Mammary epithelial cell (primary cell): ENCODE measurements around the gene AQP7.
"Not testable (repeated sequence)": the region's sequence is repeated elsewhere in the genome, so short reads cannot be mapped to it uniquely, and the experiment has no call there.

Source experiments
- CTCF ChIP-seq, 2 donors: IDR thresholded peaks in 1 of 2; conservative IDR thresholded peaks in 1 of 2; 2 replicates each; pipeline ENCODE4 v1.5.1; 2011 to 2012; ENCODE audit warnings: inconsistent platforms in 2 of 2, low read length in 2 of 2, mild to moderate bottlenecking in 2 of 2, control low read depth in 1 of 2, low read depth in 1 of 2; ENCODE audit not compliant: insufficient read depth in 1 of 2; ENCODE audit errors: extremely low read depth in 1 of 2
- EZH2 ChIP-seq: IDR thresholded peaks from 2 replicates; pipeline ENCODE4 v1.6.1; 2012; ENCODE audit warnings: low read length, inconsistent platforms, borderline replicate concordance

DNA sequence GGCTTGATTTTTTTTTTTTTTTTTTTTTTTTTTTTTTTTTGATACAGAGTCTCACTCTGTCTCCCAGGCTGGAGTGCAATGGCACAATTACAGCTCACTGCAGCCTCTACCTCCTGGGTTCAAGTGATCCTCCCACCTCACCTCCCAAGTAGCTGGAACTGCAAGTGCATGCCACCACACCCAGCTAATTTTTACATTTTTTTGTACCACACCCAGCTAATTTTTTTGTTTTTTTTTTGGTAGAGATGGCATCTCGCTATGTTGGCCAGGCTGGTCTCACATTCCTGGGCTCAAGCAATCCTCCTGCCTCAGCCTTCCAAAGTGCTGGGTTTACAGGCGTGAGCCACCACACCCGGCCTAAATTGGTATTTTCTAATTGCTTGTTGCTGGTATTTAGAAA lies 43.7 kb downstream of the AQP7 start:
- not testable (repeated sequence) for TF ChIP-seq CTCF (conservative IDR thresholded peaks at IDR 0.05 in 1 of 2, IDR thresholded peaks at IDR 0.05 in 1 of 2; ENCODE audit: extremely low read depth in 1 of 2, insufficient read depth in 1 of 2, low read depth in 1 of 2, low read length in 2 of 2); EZH2
